GM18907 (cell line): Measurements from ENCODE around the gene RAB3C.

Experiments
- ATAC-seq: cut with Tn5 transposase; IDR thresholded peaks from one replicate; pipeline ENCODE4 v1.9.1; 2021; ENCODE audit warnings: mild to moderate bottlenecking, moderate library complexity; ENCODE audit not compliant: unreplicated experiment

Gene RAB3C

GRCh38 chr5:58718269-58718978 lies 135.5 kb downstream of the RAB3C start:
- no peak for ATAC-seq

DNA sequence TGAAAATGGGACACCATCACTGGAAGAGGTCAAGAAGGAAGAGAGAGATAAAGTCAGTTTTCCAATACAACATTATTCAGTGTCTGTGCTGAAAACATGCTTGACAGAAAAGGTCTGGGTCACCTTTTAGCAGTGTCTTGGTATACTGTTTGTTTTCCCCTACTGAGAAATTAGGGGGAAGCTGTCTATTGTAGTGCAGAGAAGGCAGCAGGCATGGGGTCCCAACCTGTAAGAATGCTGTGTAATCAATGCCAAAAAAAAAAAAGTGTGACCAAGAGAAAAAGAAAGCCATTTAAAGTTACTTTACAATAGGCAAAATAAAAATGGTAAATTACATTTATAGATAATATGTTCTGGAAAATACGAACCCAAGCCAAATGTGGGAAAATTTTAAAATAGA lies 139.3 kb downstream of the RAB3C start:
- ATAC-seq: no peak

DNA sequence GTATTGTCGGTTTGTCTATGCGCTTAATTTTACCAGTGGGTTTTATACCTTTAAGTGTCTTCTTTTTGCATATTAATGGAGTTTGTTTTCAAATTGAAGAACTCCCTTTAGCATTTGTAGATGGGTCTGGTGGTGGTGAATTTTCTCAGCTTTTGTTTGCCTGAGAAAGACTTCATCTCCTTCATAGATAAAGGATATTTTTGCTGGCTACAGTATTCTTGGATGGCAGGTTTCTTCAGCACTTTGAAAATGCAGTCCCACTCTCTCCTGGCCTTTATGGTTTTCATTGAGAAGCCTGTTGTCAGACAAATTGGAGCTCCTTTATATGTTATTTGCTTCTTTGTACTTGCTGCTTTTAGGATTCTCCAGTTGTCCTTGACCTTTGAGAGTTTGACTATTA lies 142.1 kb downstream of the RAB3C start:
- no peak for ATAC-seq

DNA sequence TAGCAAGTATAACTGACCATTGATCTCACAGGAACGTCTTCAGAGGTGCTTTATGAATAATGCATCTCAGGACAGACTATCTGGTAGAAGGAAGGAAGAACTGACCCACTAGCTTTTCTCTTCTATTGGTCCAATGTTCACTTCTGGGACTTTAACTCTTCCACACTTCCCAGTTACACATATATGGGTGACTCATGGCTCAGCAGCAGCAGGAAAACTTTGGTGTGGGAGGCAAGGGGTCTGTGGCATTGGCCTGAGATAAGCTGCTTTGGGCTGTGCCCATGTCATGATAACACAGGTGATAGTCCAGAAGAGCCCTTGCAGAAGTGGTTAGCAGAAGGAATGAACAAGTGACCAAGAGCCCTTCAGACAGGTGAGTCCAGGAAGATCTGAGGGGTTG lies 148.8 kb downstream of the RAB3C start:
- ATAC-seq: no peak

GRCh38 chr5:58735637-58736036 lies 152.8 kb downstream of the RAB3C start:
- ATAC-seq: no peak

GRCh38 chr5:58736214-58736613 lies 153.3 kb downstream of the RAB3C start:
- no peak for ATAC-seq

DNA sequence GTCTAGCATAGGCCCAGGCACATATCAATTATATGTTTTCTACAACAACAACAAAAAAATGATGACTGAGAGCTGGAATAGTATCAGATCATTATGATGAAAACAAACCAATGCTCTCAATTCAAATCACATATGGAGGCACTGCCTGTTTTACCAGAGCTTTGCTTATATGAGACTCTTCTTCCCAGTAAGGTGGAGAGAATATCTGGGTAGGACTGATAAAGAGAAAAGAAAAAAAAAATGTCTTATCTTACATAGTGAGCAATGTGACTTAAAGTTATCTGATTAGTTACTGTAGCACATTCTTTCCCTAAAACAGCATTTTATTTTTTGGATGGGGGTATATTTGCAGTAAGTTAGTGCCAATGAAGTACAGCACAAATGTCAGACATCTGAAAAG lies 154.8 kb downstream of the RAB3C start:
- ATAC-seq: no peak

GRCh38 chr5:58738336-58738735 lies 155.5 kb downstream of the RAB3C start:
- no peak for ATAC-seq

DNA sequence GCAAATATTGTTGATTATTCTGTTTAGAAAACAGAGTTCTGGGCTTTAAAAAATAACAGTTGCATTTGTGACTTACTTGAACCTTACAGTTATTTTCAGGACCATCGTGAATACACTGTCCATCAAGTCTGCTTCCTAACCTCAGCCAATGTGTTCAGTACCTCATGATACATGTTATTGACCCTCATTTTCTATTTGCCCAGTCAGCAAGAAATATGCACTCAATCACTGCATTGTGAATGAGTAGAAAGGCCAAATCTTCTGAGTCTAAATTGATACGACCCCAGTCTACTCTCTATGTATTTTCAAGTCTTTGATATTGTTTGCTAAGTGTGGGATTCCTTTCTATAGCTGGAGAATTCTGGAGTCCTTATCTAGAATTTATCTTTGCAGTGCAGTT lies 156.2 kb downstream of the RAB3C start:
- ATAC-seq: no peak

- ATAC-seq: no peak
Observed at GRCh38 chr5:58740956-58741355, 158.1 kb downstream of the RAB3C start.

- ATAC-seq: no peak
Observed at GRCh38 chr5:58745350-58745749, 162.5 kb downstream of the RAB3C start.

GRCh38 chr5:58746321-58746720 lies 163.4 kb downstream of the RAB3C start:
- ATAC-seq: no peak

- ATAC-seq: no peak
Observed at GRCh38 chr5:58750036-58750435, 167.2 kb downstream of the RAB3C start.

DNA sequence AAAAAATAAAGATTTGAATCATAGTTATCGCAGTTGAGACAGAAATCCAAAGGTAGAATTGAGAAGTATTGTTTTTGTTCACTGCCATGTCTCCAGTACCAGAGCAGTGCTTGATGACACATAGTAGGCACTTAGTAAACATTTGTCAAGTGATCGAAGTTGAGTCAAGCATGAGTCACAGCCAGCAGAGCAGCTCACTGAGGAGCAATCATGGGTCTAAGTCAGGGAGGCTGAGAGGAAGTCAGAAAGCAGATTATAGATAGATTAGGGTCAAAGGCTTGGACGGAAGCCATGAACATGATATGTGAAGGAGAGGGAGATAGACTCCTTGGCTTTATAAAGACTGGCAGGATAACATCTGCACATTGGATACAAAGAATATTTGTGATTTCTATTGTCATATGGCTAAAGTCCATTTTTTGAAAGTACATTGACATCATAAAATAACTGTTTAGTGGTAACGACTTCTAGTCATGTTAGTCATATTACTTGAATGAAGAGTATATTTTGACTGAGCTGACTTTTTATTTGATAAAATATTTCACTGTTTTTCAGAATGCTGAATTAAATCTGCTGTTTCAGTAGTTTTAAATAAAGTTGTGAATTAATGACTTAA lies 168.5 kb downstream of the RAB3C start:
- no peak for ATAC-seq

DNA sequence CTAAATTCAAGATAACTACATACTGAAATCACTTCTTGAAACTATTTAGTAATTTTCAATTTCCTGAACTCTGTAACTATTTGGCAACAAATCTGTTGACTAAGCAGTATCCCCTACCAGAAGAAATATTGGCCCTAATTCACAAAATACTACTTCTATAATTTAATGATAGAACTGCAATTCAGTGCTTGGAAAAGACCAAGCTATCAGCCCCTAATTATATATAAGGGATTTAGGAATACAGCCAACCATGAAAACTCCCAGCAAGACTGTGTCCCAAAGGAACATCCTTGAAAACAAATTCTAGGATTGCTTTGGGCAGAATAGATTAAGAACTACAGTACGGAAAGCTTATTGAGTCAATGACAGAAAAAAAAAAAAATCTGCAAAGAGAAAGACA lies 169.2 kb downstream of the RAB3C start:
- no peak for ATAC-seq

DNA sequence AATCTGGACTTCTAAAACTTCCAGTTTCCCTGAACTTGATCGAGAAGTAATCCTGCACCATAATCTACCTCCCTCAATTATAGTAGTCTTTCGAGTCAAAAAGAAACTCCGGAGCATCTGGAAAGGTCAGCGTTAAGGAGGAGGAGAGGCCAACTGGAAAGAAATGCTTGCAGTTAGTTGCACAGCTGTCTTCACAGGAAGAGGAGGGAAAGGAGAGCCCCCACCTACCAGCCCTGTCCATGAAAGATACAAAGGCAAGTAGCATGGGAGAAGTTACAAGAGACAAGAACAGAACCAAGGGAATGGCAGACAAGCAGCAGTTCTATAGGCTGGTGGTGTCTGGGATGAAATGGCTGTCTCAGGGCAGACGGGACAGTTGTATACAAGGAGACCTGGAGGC lies 170.6 kb downstream of the RAB3C start:
- ATAC-seq: no peak

- no peak for ATAC-seq
Observed at GRCh38 chr5:58754250-58754649, 171.4 kb downstream of the RAB3C start.

GRCh38 chr5:58755397-58755796 lies 172.5 kb downstream of the RAB3C start:
- no peak for ATAC-seq

- ATAC-seq: peak; percentile 95
Observed at GRCh38 chr5:58759745-58760144, 176.9 kb downstream of the RAB3C start.

DNA sequence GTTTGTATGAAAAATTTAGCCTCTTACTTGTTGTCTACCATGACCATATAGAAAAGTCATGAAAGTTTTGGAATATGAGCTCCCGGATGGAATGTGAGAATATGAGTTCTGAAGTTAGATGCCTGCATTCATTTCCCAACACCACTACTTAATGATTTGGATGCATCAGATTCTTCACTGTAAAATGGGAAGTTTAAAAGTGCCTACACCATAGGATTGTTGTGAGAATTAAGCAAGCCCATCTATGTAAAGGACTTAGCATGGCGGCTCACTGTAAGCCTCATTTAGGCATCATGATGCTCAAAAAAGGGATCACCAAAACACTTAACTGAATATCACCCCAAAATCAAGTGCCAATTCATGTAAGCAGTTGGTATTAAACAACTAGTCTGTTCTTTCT lies 177.3 kb downstream of the RAB3C start:
- ATAC-seq: no peak

DNA sequence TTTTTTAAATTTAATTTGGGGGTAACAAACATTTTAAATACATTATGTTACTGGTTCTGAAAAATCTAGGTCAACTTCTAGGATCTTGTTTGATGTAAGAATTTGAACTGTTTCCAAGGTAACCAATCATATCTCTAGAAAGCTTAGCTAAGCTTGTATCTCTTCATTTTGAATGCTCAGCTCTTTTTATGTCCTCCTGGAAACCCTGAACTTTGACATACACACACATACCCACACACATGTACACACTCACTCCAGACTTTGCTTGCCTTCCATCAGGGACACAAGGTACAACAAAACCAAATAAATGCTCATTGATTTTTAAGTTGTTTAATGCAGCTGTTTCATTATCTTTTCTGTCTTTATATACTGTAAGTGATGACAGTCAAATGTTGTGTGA lies 178.5 kb downstream of the RAB3C start:
- ATAC-seq: no peak

GRCh38 chr5:58763390-58763789 lies 180.5 kb downstream of the RAB3C start:
- ATAC-seq: no peak

DNA sequence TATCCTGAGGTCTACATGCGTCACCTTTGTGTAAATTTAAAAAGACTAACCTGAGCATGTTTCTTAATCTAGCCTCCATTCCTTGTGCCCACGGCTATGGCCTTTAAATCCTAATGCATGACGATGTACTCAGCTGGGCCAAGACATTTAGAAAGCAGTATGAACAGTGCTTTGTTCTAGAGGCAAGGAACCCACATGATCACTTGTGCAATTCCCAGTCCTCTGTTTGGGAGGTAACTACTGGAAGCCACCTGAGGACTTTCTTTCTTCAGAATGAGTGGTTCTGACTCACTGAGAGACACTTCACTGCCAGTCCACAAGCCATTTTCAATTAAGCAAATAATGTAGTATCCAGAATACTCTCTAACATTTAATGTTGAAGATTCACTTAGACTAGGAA lies 181.3 kb downstream of the RAB3C start:
- no peak for ATAC-seq
